ENCODE data around the gene GCNA.
"Not testable (repeated sequence)": the region's sequence is repeated elsewhere in the genome, so short reads cannot be mapped to it uniquely, and the experiment has no call there.

Gene GCNA

GRCh38 chrX:71578253-71579135, at the start of gene GCNA:
Gene GCNA (plus strand): TSS chrX:71578437. CDS start chrX:71580822, 2,385 bp downstream.
- DNase-seq, result no peak

- peak in 1 of 2 experiments; percentile 57 for DNase-seq
Observed at GRCh38 chrX:71532078-71532752, 46.0 kb upstream of the GCNA start.

GRCh38 chrX:71532753-71533425, 45.3 kb upstream of the GCNA start, which contains the start of gene OGT:
Gene OGT (plus strand): TSS chrX:71533104. CDS start chrX:71533300, 196 bp downstream.
- peak; percentile 90 to 94 for DNase-seq

- DNase-seq, result no peak
Observed at GRCh38 chrX:71533516-71533850, 44.8 kb upstream of the GCNA start.

GRCh38 chrX:71533851-71534561, 44.2 kb upstream of the GCNA start:
- DNase-seq, result peak; percentile 55 to 68

GRCh38 chrX:71534773-71535544, 43.3 kb upstream of the GCNA start:
- no peak for DNase-seq

GRCh38 chrX:71536285-71536684, 42.0 kb upstream of the GCNA start:
- peak in 1 of 2 experiments; percentile 50 for DNase-seq

- DNase-seq, result no peak
Observed at GRCh38 chrX:71537743-71538142, 40.5 kb upstream of the GCNA start.

GRCh38 chrX:71540801-71541200, 37.4 kb upstream of the GCNA start:
- DNase-seq, result no peak

GRCh38 chrX:71541210-71542022, 36.8 kb upstream of the GCNA start:
- DNase-seq, result no peak

GRCh38 chrX:71542411-71542810, 35.8 kb upstream of the GCNA start:
- no peak for DNase-seq

GRCh38 chrX:71542825-71543224, 35.4 kb upstream of the GCNA start:
- DNase-seq, result no peak

- DNase-seq, result no peak
Observed at GRCh38 chrX:71543316-71543715, 34.9 kb upstream of the GCNA start.

- no peak for DNase-seq
Observed at GRCh38 chrX:71545364-71545763, 32.9 kb upstream of the GCNA start.

- no peak for DNase-seq
Observed at GRCh38 chrX:71546879-71547278, 31.4 kb upstream of the GCNA start.

GRCh38 chrX:71547339-71547738, 30.9 kb upstream of the GCNA start:
- DNase-seq, result no peak

- DNase-seq, result no peak
Observed at GRCh38 chrX:71549986-71550385, 28.3 kb upstream of the GCNA start.

GRCh38 chrX:71550578-71550977, 27.7 kb upstream of the GCNA start:
- DNase-seq, result no peak

GRCh38 chrX:71556036-71556435, 22.2 kb upstream of the GCNA start:
- DNase-seq, result no peak

GRCh38 chrX:71558920-71559319, 19.3 kb upstream of the GCNA start:
- no peak for DNase-seq

GRCh38 chrX:71559773-71560172, 18.5 kb upstream of the GCNA start:
- DNase-seq, result not testable (repeated sequence)

Data from activated CD4-positive, alpha-beta T cell treated with anti-CD3 and anti-CD28 coated beads, Interleukin-2, amount 50 U/mL, for 48 hours (primary cell).